SHP77 treated with DMSO at 0.1 percent for 48 hours (cell line): ENCODE data around the gene ZNF487.
"Not testable (repeated sequence)": the region's sequence is repeated elsewhere in the genome, so short reads cannot be mapped to it uniquely, and the experiment has no call there.

Experiments
- DNase-seq: peaks from one replicate; lab custom pipeline; 2025; lab: John Stamatoyannopoulos, UW

Gene ZNF487

DNA sequence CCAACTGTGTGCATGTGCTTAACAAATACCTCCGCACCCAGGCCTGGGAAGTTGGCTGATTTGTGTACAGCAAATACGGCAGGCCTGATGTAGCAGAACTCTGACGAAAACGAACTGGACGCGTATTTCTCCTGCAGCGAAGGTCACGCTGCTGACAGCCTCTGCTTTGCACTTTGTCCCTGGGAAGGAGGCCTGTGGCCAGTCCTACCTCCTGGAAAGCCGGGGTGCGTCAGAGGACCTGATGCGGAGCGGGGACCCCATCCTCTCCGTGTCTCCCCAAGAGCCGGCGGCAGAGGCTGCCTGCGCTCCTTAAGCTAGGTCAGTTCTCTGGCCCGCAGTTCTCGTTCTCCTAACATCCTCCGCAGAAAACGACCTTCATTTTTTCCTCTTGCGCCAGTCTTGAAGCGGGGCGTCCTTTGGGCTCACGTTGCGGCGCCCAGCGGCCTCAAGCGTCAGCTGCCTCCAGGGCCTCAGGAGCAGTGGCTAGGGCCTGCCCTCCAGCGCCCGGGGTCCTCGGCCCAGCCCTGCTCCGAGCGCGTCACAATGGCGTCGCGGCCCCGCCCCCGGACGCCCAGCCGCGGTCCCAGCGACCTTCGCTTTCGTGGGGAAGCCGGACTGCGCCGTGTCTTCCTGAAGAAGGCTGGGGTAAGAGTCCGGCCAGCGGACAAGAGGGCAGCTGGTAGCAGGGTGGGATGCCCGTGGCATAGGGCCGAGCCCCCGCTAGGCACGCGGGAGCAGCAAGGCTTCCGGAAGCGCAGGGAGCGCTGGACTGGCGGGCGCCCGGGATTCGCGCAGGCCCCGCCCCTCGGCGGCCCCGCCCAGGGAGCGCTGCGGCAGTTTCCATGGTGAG is at the start of gene ZNF487:
TSS of gene ZNF487 (plus strand) at position 821 of the 850 bp plus-strand sequence. CDS start 38,703 bp downstream, outside the sequence.
- DNase-seq = peak; percentile 78

DNA sequence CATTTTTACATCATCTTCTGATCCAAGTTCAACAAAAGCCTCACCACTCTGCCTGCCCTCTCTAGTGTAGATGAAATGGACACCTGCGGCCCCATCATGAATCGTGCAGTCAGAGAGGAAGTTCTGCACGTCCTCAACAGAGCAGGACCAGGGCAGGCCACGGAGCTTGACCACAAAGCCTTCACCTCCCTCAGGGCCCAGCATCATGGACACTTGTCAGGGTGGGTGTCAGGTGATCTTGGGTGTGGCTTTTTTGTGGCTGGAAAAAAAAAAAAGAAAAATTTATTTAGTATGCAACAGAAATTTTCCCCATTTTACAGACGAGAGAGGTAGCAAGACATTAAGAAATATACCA is 49.3 kb upstream of the ZNF487 start:
- no peak for DNase-seq

DNA sequence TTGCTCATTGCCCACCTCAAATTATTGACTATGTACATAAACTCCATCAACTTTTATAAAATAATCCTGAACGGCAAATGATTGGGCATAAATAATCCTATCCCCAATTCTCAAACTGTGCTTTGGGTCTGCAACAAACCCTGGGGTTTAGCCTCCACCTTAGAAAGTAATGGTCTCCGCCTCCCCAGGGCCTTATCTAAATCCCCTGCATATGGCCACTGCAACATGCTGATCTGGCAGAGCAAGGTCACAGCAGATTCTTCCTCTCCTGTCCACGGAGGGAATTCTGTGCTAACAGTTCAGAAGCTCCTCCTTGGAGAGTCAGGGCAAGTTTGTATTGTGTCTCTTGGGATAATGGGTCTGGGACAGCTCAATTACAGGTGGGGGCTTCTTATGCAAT is 47.0 kb upstream of the ZNF487 start:
- DNase-seq = no peak

DNA sequence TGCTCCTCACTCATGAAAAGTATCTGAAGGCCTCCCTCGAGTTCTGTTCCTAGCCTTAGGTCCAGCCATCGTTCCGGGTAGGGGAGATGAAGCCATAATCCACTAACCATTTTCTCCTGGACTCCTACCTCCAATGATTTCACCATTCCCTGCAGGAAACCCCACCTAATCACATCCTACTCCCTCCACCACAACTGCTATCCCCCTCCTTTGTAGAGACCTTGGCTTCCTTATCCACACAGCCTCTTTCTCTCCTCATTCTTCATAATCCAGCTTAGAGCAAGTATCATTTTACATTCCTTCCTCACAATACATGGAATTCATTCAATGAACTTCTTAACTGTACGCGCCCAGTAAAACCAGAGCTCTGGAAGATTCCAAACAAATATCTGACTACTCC is 46.6 kb upstream of the ZNF487 start:
- no peak for DNase-seq

DNA sequence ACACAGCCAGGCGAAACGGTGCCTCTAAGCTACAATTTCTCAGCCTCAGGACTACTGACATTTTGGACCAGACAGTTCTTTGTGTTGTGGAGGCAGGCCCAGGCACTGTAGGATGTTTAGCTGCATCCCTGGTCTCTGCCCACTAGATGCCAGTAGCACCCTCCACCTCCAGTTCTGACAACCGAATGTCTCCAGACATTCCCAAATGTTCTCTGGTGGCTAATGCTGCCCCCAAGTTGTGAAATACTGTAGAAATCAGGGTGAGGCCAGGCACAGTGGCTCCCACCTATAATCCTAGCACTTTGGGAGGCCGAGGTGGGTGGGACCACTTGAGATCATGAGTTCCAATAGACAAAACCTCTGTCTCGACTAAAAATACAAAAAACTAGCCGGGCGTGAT is 46.2 kb upstream of the ZNF487 start:
- DNase-seq = no peak

DNA sequence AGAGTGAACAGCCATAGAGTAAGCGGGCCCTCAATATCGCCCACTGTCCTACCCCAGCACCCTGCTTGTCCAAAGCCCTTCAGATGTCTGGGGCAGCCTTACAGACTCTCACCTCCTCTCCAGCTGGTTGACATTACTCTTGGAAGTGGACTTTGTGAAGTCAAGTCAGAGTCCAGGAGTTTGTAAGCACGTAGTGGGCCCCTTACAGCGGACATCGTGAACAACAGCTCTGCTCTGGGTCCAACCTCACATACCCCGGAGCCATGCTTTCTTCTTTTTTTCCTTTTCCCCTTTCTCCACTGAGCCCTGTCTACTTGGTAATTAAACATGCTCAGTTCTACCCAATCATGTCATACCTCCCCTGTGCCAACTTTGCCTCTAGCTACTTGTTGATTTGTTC is 45.4 kb upstream of the ZNF487 start:
- no peak for DNase-seq

DNA sequence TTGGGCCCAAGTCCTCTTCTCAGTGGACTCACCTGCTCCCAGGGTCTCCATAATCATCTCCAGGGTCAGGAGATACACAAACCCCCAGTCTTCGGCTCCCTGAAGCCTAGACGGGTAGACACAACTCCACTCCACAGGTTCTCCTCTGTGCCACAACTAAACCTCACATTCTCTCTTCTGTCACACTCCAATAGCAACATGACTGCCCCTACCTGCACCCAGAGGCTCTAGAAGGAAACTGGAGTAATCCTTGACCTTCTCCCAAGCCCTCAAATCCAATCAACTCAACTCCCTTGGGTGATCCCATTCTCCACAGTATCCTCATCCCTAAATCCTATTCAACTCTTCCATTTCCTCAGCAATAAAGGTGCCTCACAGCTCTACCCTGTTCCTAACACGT is 44.2 kb upstream of the ZNF487 start:
- no peak for DNase-seq

DNA sequence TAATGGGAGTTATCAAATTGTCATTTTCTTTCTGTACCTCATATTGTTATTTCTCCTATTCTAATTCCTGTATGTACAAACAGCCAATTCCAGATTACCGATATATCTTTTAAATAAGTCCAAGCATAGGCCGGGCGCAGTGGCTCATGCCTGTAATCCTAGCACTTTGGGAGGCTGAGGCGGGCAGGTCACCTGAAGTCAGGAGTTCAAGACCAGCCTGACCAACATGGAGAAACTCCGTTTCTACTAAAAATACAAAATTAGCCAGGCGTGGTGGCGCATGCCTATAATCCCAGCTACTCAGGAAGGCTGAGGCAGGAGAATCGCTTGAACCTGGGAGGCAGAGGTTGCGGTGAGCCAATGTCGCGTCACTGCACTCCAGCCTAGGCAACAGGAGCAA is 43.7 kb upstream of the ZNF487 start:
- not testable (repeated sequence) for DNase-seq

DNA sequence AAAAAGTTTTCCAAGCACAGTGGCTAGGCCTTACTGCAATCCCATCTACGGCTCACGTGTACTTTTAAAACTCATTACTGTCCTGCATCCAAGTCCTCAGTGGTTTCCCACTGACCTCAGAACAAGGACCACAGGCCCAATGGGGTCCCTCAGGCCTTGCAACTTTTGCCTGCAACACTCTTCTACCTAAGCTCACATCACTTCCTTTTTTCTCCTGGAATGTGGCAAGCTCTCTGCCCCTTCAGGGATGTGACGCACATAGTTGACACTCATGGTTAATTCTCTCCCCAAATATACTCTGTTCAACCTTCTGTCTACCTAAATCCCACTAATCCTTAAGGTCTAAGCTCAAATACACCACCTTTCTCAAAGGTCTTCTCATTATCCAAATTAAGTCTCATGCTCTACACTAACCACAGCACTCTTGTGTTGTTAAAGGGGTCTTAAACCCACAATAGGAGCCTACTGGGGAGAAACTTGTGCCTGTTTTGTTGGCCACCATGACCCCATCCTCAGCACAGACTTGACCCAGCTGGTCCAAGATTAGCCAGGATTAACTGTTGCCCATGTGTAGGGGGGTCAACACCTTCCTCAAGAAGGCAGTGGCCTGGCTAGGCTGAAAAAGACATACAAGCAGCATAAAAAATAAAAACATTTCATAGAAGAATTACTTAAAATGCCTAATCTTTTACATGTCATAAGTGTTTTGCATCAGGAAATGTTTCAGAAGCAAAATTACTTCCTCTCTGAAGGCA is 43.1 kb upstream of the ZNF487 start:
- no peak for DNase-seq

DNA sequence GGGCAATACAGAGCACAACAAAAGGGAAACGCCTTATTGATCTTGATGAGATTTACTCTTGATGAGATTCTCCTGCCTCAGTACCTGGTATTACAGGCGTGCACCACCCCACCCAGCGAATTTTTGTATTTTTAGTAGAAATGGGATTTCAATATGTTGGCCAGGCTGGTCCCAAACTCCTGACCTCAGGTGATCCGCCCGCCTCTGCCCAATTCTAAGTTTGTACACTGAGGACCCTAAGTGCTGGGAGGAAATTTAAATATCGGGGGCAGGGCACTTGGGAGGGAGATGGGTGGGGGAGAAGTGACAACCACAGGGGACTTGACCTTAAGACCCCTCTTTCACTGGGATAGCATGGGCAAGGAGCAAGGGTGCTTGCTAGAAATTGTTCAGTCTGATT is 42.0 kb upstream of the ZNF487 start:
- no peak for DNase-seq

DNA sequence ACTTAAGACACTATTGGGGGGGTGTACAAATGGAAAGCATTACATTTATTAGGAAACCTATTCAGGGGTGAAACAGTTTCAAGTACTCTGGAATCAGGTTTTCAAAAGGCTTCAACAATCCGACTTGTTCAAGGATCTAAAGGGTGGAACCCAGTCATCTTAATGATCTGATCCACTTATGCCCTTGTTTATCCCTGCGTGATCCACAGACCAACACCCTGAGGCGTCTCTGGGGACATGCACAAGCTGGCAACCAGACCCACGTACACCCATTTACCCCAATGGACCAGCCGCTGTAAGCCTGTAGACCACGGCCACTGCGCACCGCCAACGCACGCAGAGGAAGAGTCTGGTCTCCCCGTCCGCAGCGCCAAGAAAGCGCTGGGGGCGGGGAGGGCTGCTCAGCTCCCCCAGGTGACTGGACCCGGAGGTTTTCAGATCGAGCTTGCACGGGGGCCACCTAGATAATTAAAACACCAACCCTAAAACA is 41.3 kb upstream of the ZNF487 start:
- DNase-seq = no peak

DNA sequence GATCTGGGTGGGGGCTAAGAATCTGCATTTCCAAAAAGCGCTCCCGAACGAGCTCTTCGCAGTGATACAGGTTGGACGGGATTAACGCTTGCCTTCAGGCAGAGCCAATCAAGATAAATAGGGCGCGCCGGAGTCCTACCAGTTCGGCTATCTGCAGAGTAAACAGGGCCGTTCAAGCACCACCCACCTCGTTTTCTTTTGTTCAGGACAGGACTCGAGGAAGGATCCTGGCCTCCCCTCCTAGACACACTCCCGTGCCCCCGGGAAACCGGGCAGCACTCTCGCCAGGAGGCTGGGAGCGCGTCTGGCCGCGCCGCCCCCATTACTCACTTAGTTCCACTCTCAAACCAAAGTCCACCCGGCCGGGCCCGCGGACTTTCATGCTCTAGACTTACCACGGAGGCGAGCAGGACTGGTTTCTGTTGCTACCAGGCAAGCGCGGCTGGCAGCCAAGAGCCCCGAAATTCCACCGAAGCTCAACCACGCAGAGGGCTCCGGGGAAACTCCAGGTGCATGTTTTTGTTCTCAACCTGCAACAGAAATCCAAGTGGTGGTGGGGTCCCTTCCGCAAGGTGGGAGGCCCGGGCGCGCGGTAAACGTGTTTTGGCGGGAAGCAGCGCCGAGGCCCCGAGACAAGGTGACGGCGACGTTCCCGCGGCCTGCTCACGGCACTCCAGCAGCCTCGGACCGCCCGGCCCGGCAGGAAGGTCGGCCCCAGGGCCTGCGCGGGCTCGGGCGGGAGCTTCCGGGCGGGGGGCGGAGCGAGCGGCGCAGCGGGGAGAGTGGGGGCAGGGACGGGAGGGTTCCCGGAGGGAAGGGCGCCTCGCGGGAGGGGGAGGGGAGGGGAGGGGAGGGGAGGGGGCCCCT is 40.6 kb upstream of the ZNF487 start:
- DNase-seq = no peak

DNA sequence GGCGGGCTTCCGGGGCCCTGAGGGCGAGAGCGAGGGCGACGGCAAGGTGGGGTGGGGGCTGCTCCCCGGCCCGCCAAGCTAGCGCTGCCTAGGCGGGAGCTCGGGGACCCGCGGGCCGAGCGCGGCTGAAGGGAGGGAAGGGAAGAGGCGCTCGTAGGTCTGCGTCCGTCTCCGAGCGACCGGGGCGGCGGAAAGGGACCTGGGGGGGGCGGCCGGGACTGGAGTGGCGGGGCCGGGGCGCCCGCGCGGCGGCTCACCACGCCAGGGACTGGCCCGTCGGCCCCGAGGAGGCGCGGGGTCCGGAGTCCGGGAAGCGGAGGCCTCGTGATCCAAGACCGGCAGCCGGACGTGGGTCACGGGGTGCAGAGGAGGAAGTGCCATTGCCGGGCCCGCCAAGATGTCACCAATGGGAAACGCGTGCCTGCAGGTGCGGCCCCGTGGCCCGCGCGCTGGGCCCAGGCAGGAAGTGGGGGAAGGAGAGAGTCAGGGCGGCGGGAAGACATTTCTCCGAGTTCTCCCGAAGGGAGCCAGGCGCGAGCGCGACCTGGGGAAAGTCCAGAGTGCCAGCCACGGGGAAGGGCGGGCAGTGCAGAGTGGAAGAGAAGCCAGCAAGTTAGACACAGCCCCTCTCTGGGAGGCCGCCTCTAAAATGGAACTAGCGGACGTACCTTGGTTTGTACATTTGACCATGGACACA is 39.8 kb upstream of the ZNF487 start:
- DNase-seq = peak; percentile 25

DNA sequence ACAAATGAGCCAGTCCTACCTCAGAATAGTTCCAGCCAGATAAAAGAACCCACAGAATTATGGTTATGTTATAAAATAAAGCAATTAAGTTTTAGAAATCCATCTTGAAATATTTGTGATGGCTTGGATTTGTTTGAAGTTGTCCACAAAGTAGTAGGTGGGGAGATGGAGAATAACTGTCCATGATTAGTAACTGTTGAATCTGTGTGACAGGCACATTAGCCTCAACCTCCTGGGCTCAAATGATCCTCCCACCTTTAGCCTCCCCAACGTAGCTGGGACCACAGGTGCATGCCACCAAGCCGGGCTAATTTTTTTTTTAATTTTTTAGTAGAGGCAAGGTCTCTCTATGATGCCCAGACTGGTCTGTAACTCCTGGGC is 38.0 kb upstream of the ZNF487 start:
- no peak for DNase-seq

DNA sequence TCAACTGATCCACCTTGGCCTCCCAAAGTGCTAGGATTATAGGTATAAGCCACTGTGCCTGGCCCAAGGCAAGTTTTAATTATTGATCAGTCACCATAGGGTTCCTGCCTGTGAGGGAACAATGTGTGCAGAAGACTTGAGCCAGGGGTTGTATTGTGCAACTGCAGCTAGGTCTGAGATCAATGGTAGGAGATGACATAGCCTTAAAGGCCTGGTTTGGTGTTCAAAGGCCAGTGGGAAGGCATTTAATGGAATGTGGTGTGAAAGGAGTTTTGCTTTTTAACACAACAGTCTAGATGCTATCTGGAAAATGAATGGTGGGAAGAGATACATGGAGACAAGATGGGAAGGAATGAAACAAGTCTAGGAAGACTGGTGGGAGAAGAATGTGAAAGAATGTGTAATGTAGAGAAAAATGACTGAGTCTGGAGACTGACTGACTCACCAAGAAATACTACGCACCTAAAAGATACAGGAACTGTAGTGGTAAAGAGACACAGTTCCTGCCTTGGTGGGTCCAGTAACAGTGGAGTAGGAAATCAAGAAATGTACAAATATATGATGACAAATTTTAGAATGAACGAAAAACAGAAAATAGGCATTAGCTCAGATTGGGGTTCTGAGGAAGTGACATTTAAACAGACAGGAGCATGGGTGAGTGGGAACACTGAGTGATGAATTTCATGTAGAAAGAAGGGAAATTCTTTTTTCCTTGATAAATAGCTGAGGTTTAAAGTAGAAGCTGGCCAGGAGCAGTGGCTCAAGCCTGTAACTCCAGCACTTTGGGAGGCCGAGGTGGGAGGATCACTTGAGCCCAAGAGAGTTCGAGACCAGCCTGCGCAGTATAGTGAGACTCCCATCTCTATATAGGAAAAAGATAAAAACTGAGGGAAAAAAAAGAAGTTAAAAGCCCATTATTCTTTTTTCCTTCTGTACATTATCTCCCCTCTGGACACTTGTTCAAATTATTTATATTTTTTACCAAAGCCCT is 37.3 kb upstream of the ZNF487 start:
- DNase-seq = no peak

DNA sequence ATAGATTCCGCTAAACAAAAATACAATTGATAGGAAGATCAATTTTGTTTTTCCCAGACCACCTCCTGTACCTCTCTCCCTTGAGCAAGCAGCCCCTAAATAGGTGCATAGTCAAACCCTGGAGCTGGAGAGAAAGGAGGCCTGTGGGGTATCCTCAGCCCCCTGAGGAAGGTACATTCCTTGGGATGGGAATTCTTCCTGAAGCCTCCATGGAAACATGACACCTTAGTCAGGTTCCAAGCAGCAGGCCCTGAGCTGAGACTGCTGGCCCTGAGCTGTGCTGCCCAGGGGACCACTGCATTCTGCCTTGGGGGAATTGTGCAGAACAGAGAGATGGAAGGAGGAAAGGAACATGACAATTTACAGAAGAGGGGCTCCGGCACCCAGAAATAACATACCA is 35.3 kb upstream of the ZNF487 start:
- DNase-seq = no peak

DNA sequence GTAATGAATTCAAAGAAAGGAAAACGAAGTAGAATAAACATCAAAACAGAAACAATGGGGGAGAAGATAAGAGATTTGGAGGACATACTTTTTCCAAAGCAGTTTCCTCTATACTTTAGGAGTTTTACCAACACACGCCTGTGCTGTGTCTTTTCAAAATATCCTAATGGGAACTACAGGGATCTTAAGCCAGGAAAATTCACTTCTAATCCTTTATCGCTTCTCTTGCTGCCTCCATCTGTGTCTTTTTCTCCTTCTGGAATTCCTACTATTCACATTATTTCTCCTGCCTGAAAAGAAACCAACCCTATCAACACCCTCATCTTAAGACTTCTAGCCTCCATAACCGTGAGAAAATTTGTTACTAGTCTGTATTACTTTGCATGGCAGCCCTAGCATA is 34.7 kb upstream of the ZNF487 start:
- DNase-seq = no peak

DNA sequence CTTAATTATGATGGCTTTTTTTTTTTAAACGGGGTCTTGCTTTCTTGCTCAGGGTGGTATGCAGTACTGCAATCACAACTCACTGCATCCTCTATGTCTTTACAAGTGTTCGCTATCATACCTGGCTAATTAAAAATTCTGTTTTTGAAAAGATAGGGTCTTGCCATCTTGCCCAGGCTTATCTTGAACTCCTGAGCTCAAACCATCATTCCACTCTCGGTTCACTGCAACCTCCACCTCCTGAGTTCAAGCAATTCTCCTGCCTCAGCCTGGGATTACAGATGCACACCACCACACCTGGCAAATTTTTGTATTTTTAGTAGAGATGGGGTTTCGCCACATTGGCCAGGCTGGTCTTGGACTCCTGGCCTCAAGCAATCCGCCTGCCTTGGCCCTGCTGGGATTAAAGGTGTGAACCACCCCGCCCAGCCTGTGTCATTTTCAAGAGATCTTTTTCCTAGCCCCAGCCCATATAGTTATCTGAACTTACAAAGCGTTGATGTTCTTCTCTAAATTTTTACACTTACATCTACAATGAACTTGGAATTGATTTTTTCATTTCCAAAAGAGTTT is 33.9 kb upstream of the ZNF487 start:
- no peak for DNase-seq

DNA sequence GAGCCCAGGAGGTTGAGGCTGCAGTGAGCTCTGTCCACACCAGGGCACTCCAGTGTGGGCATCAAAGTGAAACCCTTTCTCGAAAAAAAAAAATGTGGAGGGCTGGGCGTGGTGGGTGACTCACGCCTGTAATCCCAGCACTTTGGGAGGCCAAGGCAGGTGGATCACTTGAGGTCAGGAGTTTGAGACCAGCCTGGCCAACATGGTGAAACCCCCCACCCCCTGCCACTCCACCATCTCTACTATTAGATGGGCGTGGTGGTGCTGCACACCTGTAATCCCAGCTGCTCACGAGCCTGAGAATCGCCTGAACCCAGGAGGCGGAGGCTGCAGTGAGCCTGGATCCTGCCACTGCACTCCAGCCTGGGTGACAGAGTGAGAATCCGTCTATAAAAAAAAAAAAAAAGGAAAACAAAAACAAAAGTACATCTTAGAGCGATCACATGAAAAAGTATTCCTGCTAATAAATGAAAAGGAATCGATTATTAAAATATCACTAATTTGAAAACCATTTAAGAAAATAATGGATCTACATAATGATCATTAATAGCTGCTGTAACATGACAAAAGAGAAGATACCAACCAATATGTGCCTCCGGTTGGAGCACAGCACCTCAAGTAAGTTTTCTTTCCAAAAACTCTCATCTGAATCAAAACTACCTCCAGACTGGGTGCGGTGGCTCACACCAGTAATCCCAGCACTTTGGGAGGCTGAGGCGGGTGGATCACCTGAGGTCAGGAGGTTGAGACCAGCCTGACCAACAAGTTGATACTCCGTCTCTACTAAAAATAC is 32.8 kb upstream of the ZNF487 start:
- DNase-seq = no peak
